H1 (cell line): ENCODE measurements around the gene ATP5PF. TPM values are rescaled to one million over a fixed set of nuclear protein-coding genes. Genes with fewer than 3 reads are reported as not detected.

Experiments used
- CTCF ChIA-PET: fragments of 300-600 bp; sonication (Branson Sonifier 250); formaldehyde crosslinking; loops from one replicate; lab custom pipeline; 2021; ENCODE audit not compliant: partially characterized antibody; lab: Charles Lee
- POLR2A ChIA-PET: fragments of 300-600 bp; sonication (Branson Sonifier 250); formaldehyde crosslinking; loops from one replicate; lab custom pipeline; 2021; ENCODE audit warnings: inconsistent platforms; ENCODE audit not compliant: partially characterized antibody; lab: Charles Lee
- DNase-seq, 2 experiments: peaks; one replicate each; pipeline versions ENCODE4 v3.0.0 to v3.0.0-alpha.2; 2010 to 2022; ENCODE audit warnings: low spot score in 2 of 2, low read depth in 1 of 2, mixed read lengths in 1 of 2
- FAIRE-seq: peaks from 2 replicates; lab custom pipeline; 2011; peaks lifted over from hg19 to GRCh38; lab: Jason Lieb, UNC
- H2AFZ ChIP-seq: 2 replicates; pipeline ENCODE4 v1.8.1; 2012; ENCODE audit warnings: low read length, inconsistent platforms
- H2AK5ac ChIP-seq: 2 replicates; pipeline ENCODE4 v1.6.1; 2013; ENCODE audit warnings: low read depth, low read length
- H2BK120ac ChIP-seq: replicated peaks from 2 replicates; pipeline ENCODE3; 2013; ENCODE audit warnings: low read depth, low read length, inconsistent platforms
- H2BK12ac ChIP-seq: 2 replicates; pipeline ENCODE4 v1.6.1; 2013; ENCODE audit warnings: low read depth, low read length
- H2BK15ac ChIP-seq: 2 replicates; pipeline ENCODE4 v1.6.1; 2013; ENCODE audit warnings: low read length
- H2BK20ac ChIP-seq: 2 replicates; pipeline ENCODE4 v1.6.1; 2013; ENCODE audit warnings: low read length
- H2BK5ac ChIP-seq: 2 replicates; pipeline ENCODE4 v1.6.1; 2013; ENCODE audit warnings: low read depth, low read length
- H3K14ac ChIP-seq: 2 replicates; pipeline ENCODE4 v1.6.1; 2013; ENCODE audit warnings: inconsistent platforms; ENCODE audit not compliant: insufficient read length
- H3K18ac ChIP-seq: 2 replicates; pipeline ENCODE4 v1.6.1; 2013; ENCODE audit warnings: low read length; ENCODE audit errors: extremely low read depth
- H3K23ac ChIP-seq: 2 replicates; pipeline ENCODE4 v1.6.1; 2013; ENCODE audit warnings: inconsistent platforms; ENCODE audit not compliant: insufficient read length
- H3K23me2 ChIP-seq: 2 replicates; pipeline ENCODE4 v1.6.1; 2013; ENCODE audit warnings: low read depth, low read length
- H3K27ac ChIP-seq: 2 replicates; pipeline ENCODE4 v1.6.1; 2011; ENCODE audit warnings: low read depth, low read length, inconsistent platforms
- H3K27me3 ChIP-seq, 4 experiments: replicated peaks in 1 of 4; 1 replicate in 1 of 4; 2 replicates in 3 of 4; pipeline versions ENCODE4 v1.6.1 to v1.8.1; 2011 to 2013; ENCODE audit warnings: low read length in 3 of 4, mild to moderate bottlenecking in 3 of 4, inconsistent platforms in 2 of 4, mixed read lengths in 2 of 4, moderate library complexity in 1 of 4; ENCODE audit not compliant: control insufficient read depth in 3 of 4, insufficient read depth in 3 of 4; ENCODE audit errors: extremely low read depth in 1 of 4
- H3K36me3 ChIP-seq, 4 experiments: 2 replicates each; pipeline versions ENCODE4 v1.6.1 to v1.8.1; 2011 to 2013; ENCODE audit warnings: mild to moderate bottlenecking in 4 of 4, low read length in 3 of 4, moderate library complexity in 2 of 4, control low read depth in 1 of 4, inconsistent platforms in 1 of 4; ENCODE audit not compliant: insufficient read depth in 4 of 4, control insufficient read depth in 2 of 4
- H3K4ac ChIP-seq: replicated peaks from 2 replicates; pipeline ENCODE3; 2013; ENCODE audit warnings: low read length, low read depth, mixed read lengths, inconsistent platforms; ENCODE audit not compliant: insufficient read length
- H3K4me1 ChIP-seq, 4 experiments: replicated peaks in 1 of 4; 1 replicate in 1 of 4; 2 replicates in 3 of 4; pipeline versions ENCODE4 v1.6.1 to v1.8.1; 2011 to 2013; ENCODE audit warnings: low read length in 3 of 4, inconsistent platforms in 2 of 4, mixed read lengths in 1 of 4; ENCODE audit not compliant: insufficient read depth in 4 of 4, control insufficient read depth in 3 of 4
- H3K4me2 ChIP-seq, 2 experiments: 2 replicates each; pipeline versions ENCODE4 v1.6.1 to v1.8.1; 2011 to 2013; ENCODE audit warnings: low read depth in 2 of 2, low read length in 2 of 2, control low read depth in 1 of 2, inconsistent platforms in 1 of 2, mild to moderate bottlenecking in 1 of 2; ENCODE audit not compliant: insufficient read depth in 1 of 2
- H3K4me3 ChIP-seq, 4 experiments: fragments of 200-600, 300-600 bp in 1 of 4; sonication (generic), shearing (Covaris generic), sonication (Bioruptor Twin) in 1 of 4; 2 replicates each; pipeline versions ENCODE4 v1.5.1 to v1.8.1; 2011 to 2016; ENCODE audit warnings: low read length in 4 of 4, low read depth in 3 of 4, control low read depth in 2 of 4, inconsistent platforms in 2 of 4, mild to moderate bottlenecking in 2 of 4, mixed read lengths in 1 of 4, moderate library complexity in 1 of 4; ENCODE audit not compliant: insufficient read depth in 2 of 4; ENCODE audit errors: extremely low read depth in 1 of 4
- H3K56ac ChIP-seq: replicated peaks from 2 replicates; pipeline ENCODE3; 2013; ENCODE audit warnings: low read depth, mild to moderate bottlenecking, mixed read lengths, low read length, inconsistent platforms; ENCODE audit not compliant: insufficient read length
- H3K79me1 ChIP-seq: 2 replicates; pipeline ENCODE4 v1.6.1; 2013; ENCODE audit warnings: low read depth, low read length, control low read depth
- H3K79me2 ChIP-seq, 2 experiments: 2 replicates each; pipeline versions ENCODE4 v1.6.1 to v1.8.1; 2012 to 2013; ENCODE audit warnings: low read length in 2 of 2, mild to moderate bottlenecking in 2 of 2, inconsistent platforms in 1 of 2; ENCODE audit not compliant: insufficient read depth in 2 of 2, control insufficient read depth in 1 of 2
- H3K9ac ChIP-seq, 4 experiments: replicated peaks in 1 of 4; 1 replicate in 1 of 4; 2 replicates in 3 of 4; pipeline versions ENCODE4 v1.6.1 to v1.8.1; 2011 to 2013; ENCODE audit warnings: low read depth in 3 of 4, low read length in 3 of 4, control low read depth in 2 of 4, mild to moderate bottlenecking in 2 of 4, moderate library complexity in 2 of 4, inconsistent platforms in 1 of 4; ENCODE audit errors: extremely low read depth in 1 of 4
- H3K9me3 ChIP-seq, 2 experiments: 2 replicates each; pipeline versions ENCODE4 v1.6.1 to v1.8.1; 2012 to 2013; ENCODE audit warnings: mild to moderate bottlenecking in 2 of 2, moderate library complexity in 2 of 2, control low read depth in 1 of 2, inconsistent platforms in 1 of 2, low read depth in 1 of 2, low read length in 1 of 2, mixed read lengths in 1 of 2; ENCODE audit not compliant: insufficient read depth in 2 of 2
- H4K20me1 ChIP-seq, 2 experiments: replicated peaks in 1 of 2; 2 replicates each; pipeline versions ENCODE3 to v1.8.1; 2011 to 2013; ENCODE audit warnings: inconsistent platforms in 2 of 2, low read length in 2 of 2, mild to moderate bottlenecking in 1 of 2; ENCODE audit not compliant: insufficient read depth in 2 of 2, control insufficient read depth in 1 of 2
- H4K5ac ChIP-seq: 2 replicates; pipeline ENCODE4 v1.6.1; 2013; ENCODE audit warnings: low read length, low read depth, mixed read lengths, inconsistent platforms; ENCODE audit not compliant: insufficient read length
- H4K8ac ChIP-seq: 2 replicates; pipeline ENCODE4 v1.8.0; 2013; ENCODE audit warnings: mild to moderate bottlenecking, moderate library complexity, low read length, inconsistent platforms; ENCODE audit not compliant: insufficient read depth; ENCODE audit errors: extremely low read depth
- H4K91ac ChIP-seq: replicated peaks from 2 replicates; pipeline ENCODE3; 2013; ENCODE audit warnings: low read length, mixed read lengths, inconsistent platforms; ENCODE audit not compliant: insufficient read length
- BACH1 ChIP-seq: IDR thresholded peaks from 2 replicates; pipeline ENCODE4 v1.6.1; 2012; ENCODE audit warnings: low read length, improper control_type of control experiment
- FOSL1 ChIP-seq: IDR thresholded peaks from 2 replicates; pipeline ENCODE4 v1.6.1; 2011; ENCODE audit warnings: mild to moderate bottlenecking, low read depth, low read length, moderate library complexity; ENCODE audit not compliant: insufficient read depth
- SIX5 ChIP-seq: IDR thresholded peaks from 2 replicates; pipeline ENCODE4 v1.6.1; 2011; ENCODE audit warnings: mild to moderate bottlenecking, low read depth, low read length
- WGBS, 2 experiments: shearing (Covaris generic) in 1 of 2; methylation state at CpG; one replicate each; pipeline versions ENCODE4 v1.1.6 to v1.1.7; 2013 to 2015; ENCODE audit warnings: low lambda C conversion rate in 2 of 2, mixed read lengths in 2 of 2, inconsistent platforms in 1 of 2, low coverage in 1 of 2, missing lambda C conversion rate in 1 of 2; ENCODE audit not compliant: insufficient replicate concordance in 2 of 2, insufficient coverage in 1 of 2, insufficient read length in 1 of 2; ENCODE audit errors: extremely low coverage in 1 of 2, missing lambda C conversion rate in 1 of 2; 5-methylcytosine and 5-hydroxymethylcytosine counted together
- polyA plus RNA-seq, 7 experiments: library from polyadenylated mRNA; depleted of rRNA in 3 of 7; stranded (reverse) in 5 of 7; unstranded in 2 of 7; fragments of >200 nt in 5 of 7; fragments of 200-250 nt in 2 of 7; gene quantifications; 1 replicate in 5 of 7; 2 replicates in 1 of 7; 4 replicates in 1 of 7; pipeline versions ENCODE4 v1.2.1 to v1.2.3, GENCODE V29; 2011 to 2013; ENCODE audit warnings: missing spikeins in 2 of 7, mixed read lengths in 2 of 7
- total RNA-seq: library from RNA; stranded (reverse); fragmentation: NEBNext Ultra II Directional; extraction: Animal tissue kit (Norgen Biotek cat#: 25700); gene quantifications from 2 replicates; pipeline ENCODE4 v1.2.1, GENCODE V29; 2021

ATP5PF gene
- total and polyA plus RNA-seq, 2 of the 8 experiments (the other 6 are each of a cell fraction or from before 2014, with no cell fraction given) = 135 to 240 TPM

DNA sequence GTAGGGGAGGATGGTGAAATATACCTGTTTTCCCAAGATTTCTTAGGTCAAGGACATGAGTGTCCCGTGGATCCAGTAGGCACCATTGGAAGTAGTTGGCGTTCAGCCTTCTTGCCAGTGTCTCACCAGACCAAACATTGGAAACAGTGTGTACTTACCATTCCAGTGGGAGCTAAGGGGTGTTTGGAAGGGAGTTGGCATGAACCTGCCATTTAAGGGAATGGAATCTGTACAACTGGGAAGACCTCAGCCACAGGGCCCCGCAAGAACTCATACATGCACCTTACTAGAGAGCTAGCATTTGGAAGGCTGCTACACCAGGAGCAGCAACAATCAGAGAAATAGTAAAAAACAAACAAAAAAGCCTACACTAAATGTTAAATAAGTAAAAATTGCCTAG lies 12.7 kb downstream of the ATP5PF start:
- H3K4me3 ChIP-seq = no peak overlapping the region
- no peak overlapping the region for H4K5ac ChIP-seq
- no peak for TF ChIP-seq SIX5
- no peak for TF ChIP-seq FOSL1
- no peak for TF ChIP-seq BACH1
- WGBS, 2 experiments = 91% methylated on average over 3 of the region's 3 CpGs; no CpG with 5 or more reads in 1 of the 2 experiments
- no peak for DNase-seq
- H3K18ac ChIP-seq = no peak overlapping the region
- no peak overlapping the region for H3K27ac ChIP-seq
- H3K9me3 ChIP-seq = no peaks in the 10 kb centered on the region
- no peaks in the 10 kb centered on the region for H3K79me2 ChIP-seq
- H3K4ac ChIP-seq = no peak overlapping the region
- H3K36me3 ChIP-seq = peaks cover 2 to 43% (median 16%) of the 10 kb centered on the region in 4 experiments; a peak in 7 of 8 replicates
- H3K56ac ChIP-seq = no peak overlapping the region
- H2BK5ac ChIP-seq = no peak overlapping the region
- H3K9ac ChIP-seq = no peak overlapping the region
- no peak for FAIRE-seq
- H3K27me3 ChIP-seq = no peaks in the 10 kb centered on the region
- H3K4me1 ChIP-seq = no peaks in the 10 kb centered on the region; a peak in 1 of 7 replicates
- H2BK12ac ChIP-seq = no peak overlapping the region
- no peak overlapping the region for H4K8ac ChIP-seq
- H2AFZ ChIP-seq = no peak overlapping the region
- no peak overlapping the region for H3K4me2 ChIP-seq
- ChIA-PET POLR2A (interaction anchor here (0.7 to 1.3 kb wide), 2 partner anchors 12 kb away, joined by 3 read pairs; partner anchors contain the start of genes ATP5PF and GABPA), CTCF (interaction anchor here (1.0 to 2.6 kb wide), 2 partner anchors 14 to 80 kb away, joined by 3 to 10 read pairs; no protein-coding TSS in a partner anchor)
- H2BK20ac ChIP-seq = no peak overlapping the region
- no peak overlapping the region for H2BK120ac ChIP-seq
- H3K14ac ChIP-seq = no peak overlapping the region
- peaks cover 0 to 2% of the 10 kb centered on the region in 2 experiments for H4K20me1 ChIP-seq
- no peak overlapping the region for H3K23ac ChIP-seq
- no peaks in the 10 kb centered on the region for H3K79me1 ChIP-seq
- no peak overlapping the region for H2BK15ac ChIP-seq
- H4K91ac ChIP-seq = no peak overlapping the region
- H2AK5ac ChIP-seq = no peak overlapping the region
- no peaks in the 10 kb centered on the region; the same call in none of the 2 replicates for H3K23me2 ChIP-seq
